Left kidney (tissue), 8 donors: Measurements from ENCODE around the gene CA11. TPM values are rescaled to one million over a fixed set of nuclear protein-coding genes. Genes with fewer than 3 reads are reported as not detected.
"Not testable (repeated sequence)": the region's sequence is repeated elsewhere in the genome, so short reads cannot be mapped to it uniquely, and the experiment has no call there.

Source experiments
- DNase-seq: peaks from one replicate; pipeline ENCODE4 v3.0.0-alpha.2; 2013
- long read RNA-seq, 8 donors: transcript quantifications; one replicate each; lab custom pipeline, GENCODE V29; 2026
- polyA plus RNA-seq: library from polyadenylated mRNA; unstranded; fragments of 120-200 nt; gene quantifications from one replicate; pipeline ENCODE4 v1.2.1, GENCODE V29; 2013; ENCODE audit not compliant: insufficient read length

The CA11 gene
- polyA plus RNA-seq, result 21.1 TPM
- long read RNA-seq, donor 1, transcript CA11-202 (2 exons, 275 nt), result major isoform, 5 of 9 reads
- long read RNA-seq, donor 1, partial matches to known transcripts, result 0 of 9 reads
- long read RNA-seq, donor 1, other reads (novel, unspliced or antisense), result 0 of 9 reads
- long read RNA-seq, donor 2, transcript CA11-202 (2 exons, 275 nt), result major isoform, 5 of 10 reads
- long read RNA-seq, donor 2, partial matches to known transcripts, result 0 of 10 reads
- long read RNA-seq, donor 2, other reads (novel, unspliced or antisense), result 0 of 10 reads
- long read RNA-seq, donor 3, partial matches to known transcripts, result 0 of 5 reads
- long read RNA-seq, donor 3, other reads (novel, unspliced or antisense), result 0 of 5 reads
- long read RNA-seq, donor 4, partial matches to known transcripts, result 0 of 2 reads
- long read RNA-seq, donor 4, other reads (novel, unspliced or antisense), result 0 of 2 reads
- long read RNA-seq, donor 5, transcript CA11-202 (2 exons, 275 nt), result minor isoform, 6 of 30 reads
- long read RNA-seq, donor 5, transcript CA11-201 (9 exons, 1,844 nt), result major isoform, 16 of 30 reads
- long read RNA-seq, donor 5, partial matches to known transcripts, result 7 of 30 reads
- long read RNA-seq, donor 5, other reads (novel, unspliced or antisense), result 0 of 30 reads
- long read RNA-seq, donor 6, transcript CA11-202 (2 exons, 275 nt), result major isoform, 6 of 11 reads
- long read RNA-seq, donor 6, partial matches to known transcripts, result 0 of 11 reads
- long read RNA-seq, donor 6, other reads (novel, unspliced or antisense), result 0 of 11 reads
- long read RNA-seq, donor 7, partial matches to known transcripts, result 0 of 11 reads
- long read RNA-seq, donor 7, other reads (novel, unspliced or antisense), result 0 of 11 reads
- long read RNA-seq, donor 8, partial matches to known transcripts, result 0 of 5 reads
- long read RNA-seq, donor 8, other reads (novel, unspliced or antisense), result 0 of 5 reads

DNA sequence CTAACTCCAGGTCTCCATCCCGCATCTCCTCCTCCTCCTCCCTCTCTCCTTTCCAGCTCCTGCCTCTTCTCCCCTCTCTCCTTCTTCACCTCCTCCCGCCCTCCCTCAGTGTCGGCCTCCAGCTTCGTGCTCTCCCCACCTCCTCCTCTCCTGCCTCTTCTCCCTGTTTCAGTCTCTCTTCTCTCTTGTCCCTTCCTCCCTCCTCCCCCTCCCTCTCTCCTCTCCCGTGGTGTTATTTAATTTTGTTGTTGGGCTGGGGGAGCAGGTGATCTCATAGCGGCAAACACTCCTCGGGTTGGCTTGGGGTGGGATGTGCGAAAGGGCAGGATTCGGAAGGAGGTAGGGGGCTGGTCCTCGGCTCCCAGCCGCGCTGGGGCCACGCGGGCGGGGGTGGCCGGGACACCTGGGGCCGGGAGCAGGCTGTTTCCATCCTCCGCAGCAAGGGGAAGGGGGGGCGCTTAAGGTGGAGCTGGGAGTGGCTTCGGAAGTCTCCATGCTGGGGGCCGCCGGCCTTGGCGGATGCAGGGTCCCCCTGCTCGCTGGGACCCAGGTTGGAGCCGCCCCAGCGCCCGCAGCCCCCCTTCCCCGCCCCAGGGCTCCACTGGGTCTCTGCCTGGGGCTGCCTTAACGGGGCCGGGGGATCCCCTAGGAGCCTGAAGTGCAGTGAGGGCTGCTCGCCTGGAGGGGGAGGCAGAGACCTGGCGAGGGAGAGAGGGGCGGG is at the start of gene CA11:
CA11 (minus strand) TSS at position 187 of the 721 bp plus-strand sequence. CDS start 555 bp downstream, outside the sequence.
- peak; percentile 91 for DNase-seq

DNA sequence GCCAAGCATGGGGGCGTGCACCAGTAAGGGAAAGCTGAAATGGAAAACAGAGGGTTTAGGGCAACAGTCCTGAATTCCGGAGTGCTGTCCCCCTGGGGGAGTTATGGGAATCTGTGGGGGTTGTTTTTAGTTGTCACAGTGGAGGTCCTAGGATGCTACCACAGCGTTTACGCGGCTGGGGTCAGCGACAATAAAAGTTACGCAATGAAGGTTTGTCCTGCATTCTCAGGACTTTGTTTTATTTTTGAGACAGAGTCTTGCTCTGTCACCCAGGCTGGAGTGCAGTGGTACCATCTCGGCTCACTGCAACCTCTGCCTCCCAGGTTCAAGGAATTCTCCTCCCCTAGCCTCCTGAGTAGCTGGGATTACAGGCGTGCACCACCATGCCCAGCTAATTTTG is 47.6 kb upstream of the CA11 start:
- DNase-seq, result not testable (repeated sequence)

DNA sequence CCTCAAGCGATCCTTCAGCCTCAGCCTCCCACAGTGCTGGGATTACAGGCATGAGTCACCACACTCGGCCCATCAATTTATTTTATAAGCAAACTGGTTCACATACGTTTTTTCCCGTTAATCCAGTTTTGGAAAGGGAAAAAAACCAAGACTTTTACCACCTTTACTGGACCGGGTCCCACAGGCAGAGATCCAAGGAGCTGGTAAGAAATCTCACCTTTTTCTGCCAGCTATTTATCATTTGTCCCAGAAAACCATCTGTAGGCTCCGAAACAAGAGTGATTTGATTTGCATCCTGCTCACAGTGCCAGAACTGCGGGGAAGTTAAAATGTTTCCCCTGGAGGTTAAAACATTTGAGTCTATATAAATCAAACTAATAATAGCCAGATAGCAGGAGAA is 43.5 kb upstream of the CA11 start:
- no peak for DNase-seq

DNA sequence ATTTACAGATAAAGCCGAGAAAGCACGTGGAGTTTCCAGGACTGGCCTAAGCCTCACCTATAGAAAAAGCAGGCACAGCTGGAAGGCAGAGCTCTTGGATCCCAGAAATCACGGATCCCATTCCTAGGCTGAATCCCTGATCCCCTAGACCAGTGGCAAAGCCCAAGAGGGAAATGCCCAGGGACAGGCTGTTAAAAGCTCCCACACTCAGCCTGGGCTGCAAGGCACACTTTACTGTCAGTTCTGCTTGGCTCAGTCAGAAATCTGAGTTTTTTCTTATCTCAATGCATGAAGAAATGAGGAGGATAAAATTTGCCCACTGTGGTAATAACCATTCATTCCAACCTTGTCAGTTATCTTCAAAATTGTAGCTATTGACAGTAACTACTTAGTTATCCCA is 41.8 kb upstream of the CA11 start:
- DNase-seq, result no peak

DNA sequence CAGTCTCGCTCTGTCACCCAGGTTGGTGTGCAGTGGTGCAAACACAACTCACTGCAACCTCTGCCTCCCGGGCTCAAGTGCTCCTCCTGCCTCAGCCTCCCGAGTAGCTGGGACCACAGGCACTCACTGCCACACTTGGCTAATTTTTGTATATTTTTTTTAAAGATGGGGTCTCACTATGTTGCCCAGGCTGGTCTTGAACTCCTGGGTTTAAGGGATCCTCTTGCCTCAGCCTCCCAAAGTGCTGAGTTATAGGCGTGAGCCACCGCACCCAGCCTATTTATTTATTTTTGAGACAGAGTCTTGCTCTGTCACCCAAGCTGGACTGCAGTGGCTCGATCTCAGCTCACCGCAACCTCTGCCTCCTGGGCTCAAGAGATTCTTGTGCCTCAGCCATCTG is 40.6 kb upstream of the CA11 start:
- not testable (repeated sequence) for DNase-seq

DNA sequence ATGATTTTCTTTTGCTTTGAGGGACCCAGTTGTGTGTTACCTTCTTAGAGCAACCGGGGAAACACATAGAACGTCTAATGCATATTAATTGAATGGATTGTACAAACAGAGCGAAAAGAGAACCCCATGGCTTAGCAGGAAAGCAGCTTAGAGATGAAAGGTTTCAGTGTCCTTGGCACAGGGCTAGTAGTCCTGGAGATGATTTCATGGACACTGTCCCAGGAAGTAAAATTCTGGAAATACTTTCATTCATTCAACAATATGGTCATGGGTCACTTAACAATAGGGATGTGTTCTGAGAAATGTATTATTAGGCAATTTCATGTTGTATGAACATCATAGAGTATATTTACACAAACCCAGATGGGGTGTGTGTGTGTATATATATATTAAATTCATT is 40.1 kb upstream of the CA11 start:
- no peak for DNase-seq

DNA sequence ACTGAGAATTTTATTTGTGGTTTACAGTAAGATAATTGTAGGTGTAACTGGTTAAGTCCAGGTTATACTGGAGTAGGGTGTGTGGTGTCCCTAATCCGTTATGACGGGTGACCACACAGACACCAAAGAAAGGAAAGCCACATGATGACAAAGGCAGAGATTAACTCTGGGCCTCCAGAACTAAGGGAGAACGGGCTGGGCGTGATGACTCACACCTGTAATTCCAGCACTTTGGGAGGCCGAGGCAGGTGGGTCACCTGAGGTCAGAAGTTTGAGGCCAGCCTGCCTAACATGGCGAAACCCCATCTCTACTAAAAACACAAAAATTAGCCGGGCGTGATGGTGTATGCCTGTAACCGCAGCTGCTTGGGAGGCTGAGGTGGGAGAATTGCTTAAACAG is 39.6 kb upstream of the CA11 start:
- no peak for DNase-seq

DNA sequence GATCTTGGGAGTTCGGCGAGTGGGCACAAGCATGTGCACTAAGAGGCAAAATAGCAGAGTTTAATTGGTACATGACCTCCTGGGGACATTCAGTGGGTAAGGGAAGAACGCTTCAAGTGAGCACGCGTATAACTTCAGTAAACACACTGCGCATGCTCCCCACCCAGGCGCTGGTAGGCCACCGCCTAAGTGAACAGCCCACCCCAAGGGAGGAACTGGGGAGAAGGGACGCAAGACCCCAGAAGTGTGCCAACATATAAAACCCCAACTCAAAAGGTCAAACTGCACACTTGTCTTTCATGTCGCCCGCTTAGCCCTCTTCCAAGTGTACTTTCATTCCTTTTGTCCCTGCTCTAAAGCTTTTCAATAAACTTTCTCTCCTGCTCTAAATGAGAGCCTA is 37.4 kb upstream of the CA11 start:
- DNase-seq, result no peak

DNA sequence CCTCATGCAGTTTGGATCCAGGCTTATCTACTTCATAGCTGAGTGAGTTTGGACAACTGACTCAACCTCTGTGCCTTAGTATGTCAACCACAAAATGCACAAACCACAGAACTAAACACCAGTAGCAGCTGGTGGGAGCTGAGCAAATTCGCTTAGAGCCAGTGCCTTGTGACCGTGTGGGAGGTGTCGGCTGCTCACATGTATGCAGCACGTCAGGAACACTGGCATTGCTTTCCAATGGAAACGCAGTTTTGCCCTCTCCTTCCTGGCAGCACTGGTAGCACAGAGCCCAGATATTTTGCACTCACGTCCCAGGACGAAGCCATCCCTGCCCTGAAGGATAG is 35.1 kb upstream of the CA11 start:
- DNase-seq, result no peak

DNA sequence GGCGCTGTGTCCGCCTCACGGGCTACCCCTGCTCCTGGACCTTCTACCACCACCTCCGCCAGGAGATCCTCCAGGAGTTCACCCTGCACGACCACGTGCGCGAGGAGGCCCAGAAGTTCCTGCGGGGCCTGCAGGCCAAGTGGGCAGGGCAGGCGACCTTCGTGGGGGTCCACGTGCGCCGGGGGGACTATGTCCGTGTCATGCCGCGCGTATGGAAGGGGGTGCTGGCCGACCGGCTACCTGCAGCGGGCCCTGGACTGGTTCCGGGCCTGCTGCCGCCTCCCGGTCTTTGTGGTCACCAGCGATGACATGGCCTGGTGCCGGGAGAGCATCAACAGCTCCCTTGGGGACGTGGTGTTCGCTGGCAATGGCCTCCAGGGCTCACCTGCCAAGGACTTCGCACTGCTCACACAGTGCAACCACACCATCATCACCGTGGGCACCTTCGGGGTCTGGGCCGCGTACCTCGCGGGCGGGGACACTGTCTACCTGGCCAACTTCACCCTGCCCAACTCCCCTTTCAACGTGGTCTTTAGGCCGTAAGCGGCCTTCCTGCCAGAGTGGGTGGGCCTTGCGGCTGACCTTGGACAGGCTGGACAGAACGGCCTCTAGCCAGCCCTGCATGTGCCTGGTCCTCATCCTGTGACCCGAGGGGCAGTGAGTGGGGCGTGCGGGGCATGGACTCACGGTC is 34.6 kb upstream of the CA11 start:
- DNase-seq, result no peak

DNA sequence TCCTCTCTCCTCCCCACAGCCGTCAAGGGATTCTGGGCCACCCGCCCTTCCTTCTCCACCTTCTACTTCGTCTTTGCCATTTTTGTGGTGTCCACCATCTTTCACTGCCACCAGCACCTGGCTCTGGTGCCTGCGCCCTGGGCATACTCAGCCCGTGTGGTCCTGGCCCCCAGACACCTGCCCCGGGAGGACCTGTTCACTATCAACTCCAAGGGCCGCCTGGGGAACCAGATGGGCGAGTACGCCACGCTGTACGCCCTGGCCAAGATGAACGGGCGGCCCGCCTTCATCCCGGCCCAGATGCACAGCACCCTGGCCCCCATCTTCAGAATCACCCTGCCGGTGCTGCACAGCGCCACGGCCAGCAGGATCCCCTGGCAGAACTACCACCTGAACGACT is 34.0 kb upstream of the CA11 start:
- DNase-seq, result not testable (repeated sequence)

DNA sequence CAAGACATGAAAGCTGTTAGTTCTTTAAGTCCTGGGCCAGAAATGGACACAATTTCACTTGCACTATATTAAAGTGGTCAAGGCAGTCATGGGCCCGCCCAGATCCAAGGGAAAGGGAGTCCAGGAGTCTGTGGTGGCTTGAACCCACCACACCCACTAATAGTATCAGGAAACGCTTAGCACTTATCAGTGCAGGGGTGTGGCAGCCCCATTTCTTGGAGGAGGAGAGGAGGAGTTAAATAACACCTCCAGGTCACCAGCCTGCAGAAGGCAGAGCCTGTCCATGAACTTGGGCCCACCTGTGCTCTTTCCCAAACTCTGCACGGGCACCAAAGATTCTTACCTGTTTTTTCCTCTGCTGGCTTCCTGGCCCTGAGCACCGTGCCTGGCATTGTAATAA is 32.2 kb upstream of the CA11 start:
- no peak for DNase-seq

DNA sequence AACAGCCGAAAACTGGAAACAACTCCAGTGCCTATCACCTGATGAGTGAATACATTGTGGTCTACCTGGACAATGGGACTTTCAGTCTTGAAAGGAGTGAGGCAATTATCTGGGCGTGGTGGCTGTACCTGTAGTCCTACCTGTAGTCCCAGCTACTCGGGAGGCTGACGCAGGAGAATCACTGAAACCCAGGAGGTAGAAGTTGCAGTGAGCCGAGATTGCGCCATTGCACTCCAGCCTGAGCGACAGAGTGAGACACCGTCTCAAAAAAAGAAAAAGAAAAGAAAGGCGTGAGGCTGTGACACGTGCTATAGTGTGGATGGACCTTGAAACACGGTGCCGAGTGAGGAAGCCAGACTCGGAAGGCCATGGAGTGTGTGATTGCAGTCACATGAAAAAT is 30.9 kb upstream of the CA11 start:
- no peak for DNase-seq

DNA sequence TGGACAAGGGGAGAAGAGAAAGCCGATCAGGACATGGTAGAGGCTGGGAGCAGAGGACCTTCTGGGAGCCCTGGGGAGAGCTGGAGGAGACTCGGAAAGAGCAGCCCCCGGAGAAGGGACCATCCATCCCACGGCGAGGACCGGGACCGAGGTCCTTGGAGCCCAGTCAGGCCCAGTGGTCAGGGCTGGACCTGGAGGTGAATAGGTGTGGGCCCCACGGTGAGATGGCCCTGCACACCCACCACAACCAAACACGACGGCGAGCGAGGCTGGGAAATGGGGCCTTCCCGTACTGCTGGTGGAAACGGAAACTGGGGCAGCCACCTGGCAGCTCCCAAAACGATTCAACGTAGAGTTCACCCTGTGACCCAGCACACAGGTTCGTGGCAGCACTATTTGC is 30.5 kb upstream of the CA11 start:
- no peak for DNase-seq

DNA sequence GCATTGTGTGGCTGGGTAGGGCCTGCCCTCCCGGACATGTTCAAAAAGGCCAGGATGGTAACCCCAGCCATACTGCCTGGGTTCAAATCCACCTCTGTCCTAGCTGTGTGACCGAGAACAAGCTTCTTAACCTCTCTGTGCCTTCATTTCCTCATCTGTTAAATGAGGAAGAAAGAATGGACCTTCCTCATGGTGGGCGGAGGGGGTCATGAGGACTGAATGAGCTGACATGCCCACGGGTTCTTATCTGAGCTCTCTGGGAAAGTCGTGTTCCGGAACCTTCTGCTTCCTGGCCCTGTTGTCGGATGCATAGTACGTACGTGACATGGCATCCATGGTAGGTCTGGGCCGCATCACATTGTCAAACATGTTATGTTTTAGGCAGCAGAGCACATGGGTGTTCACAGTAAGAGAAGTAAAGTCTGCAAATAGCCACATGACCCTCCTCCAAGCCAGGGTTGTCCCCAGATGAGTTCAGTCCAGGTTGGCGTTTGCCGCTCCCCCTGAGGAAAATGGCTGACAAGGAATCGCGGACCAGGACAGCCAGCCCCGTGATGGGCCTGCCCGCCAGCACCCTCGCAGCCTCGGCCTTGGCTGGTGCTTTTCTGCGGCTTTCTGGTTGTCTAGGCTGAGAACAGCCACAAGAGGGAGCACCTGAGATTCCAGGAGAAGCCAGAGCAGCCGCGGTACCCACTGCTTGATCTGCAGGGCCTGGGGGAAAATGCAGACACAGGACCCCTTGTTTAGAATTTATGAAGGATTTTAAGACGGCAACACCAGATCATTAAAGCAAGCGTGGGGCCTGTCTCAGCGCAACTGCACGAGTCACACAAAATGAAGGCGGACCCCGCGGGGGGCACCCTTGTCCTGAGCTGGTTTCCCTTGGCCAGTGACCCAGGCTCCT is 29.2 kb upstream of the CA11 start:
- DNase-seq, result peak; percentile 89

DNA sequence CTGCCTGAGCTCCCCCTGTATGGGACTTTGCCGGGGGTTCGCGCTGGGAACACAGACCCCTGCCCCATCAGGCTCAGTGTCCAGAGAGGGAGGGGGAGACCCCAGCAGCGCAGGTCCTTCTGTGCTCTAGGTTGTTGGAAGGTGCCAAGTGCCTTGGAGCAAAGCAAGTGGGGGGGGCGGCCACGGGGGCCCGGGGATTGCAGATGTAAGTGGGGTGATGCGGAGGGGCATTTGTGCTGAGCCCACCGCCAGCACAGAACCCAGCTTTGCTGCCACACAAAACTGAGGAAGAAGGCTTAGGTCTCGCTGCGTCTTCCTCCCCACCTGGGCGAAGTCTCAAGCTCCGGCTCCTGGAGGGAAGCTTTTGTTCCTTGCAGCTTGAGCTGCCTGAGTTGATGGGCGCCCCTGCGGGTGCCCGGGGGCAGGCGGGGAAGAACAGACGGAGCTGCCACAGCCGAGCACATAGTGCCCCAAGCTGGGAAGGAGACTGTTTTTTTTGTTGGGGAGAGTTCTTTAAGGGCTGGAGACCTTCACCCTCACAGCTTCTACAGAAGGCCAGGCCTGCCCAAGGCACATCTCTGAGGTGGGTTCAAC is 28.3 kb upstream of the CA11 start:
- DNase-seq, result no peak

DNA sequence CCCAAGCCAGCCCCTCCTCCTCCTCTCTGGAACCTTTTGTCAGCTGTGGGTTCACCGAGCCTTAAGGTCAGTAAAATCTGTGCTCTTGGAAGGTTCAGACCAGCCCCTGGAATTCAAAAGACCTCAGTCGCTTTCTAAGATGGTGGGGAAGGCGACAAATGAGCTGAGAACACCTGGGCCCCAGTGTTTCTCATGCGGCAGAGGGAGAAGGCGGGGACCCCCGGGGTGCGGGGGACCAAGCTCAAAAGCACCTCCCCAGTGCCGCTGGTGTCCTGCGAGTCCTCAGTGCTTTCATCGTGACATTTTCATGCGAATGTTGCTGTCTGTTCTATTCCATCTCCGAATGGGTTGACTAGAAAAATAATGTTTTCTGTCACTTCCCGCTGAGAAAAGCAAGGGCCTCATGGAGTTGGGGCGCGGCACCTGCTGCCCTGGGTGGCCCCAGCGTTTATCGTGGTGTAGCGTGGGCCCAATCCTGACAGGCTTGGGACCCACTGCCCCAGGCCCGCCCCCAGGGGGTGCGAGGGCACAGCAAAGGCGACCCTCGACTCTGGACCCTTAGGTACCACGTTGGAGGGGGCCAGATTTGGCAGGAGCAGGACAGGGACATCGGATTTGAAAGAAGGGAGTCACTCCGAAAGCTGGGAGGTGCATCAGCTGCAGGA is 27.6 kb upstream of the CA11 start:
- no peak for DNase-seq

DNA sequence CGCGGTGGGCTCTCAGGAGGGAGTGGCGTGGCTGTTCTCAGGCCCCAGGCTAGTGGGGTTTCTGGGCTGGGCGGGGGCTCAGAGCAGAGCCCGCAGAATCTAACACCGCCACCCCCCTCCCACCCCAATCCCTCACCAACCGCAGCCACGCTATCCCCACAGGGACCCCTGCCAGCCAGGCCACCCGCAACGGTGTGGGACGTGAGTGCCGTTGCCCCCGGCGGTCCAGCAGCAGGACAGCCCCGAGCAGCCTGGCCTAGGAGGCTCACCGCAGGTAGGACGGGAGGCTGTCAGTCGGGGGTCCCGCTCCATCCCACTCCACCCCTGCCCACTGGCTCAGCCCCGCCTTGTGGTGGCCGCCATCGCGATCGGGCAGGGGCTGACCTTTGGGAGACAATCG is 27.0 kb upstream of the CA11 start, which contains the start of gene NTN5:
NTN5 (minus strand) TSS at position 24 of the 400 bp plus-strand sequence. CDS start 2,031 bp downstream, outside the sequence.
- no peak for DNase-seq

DNA sequence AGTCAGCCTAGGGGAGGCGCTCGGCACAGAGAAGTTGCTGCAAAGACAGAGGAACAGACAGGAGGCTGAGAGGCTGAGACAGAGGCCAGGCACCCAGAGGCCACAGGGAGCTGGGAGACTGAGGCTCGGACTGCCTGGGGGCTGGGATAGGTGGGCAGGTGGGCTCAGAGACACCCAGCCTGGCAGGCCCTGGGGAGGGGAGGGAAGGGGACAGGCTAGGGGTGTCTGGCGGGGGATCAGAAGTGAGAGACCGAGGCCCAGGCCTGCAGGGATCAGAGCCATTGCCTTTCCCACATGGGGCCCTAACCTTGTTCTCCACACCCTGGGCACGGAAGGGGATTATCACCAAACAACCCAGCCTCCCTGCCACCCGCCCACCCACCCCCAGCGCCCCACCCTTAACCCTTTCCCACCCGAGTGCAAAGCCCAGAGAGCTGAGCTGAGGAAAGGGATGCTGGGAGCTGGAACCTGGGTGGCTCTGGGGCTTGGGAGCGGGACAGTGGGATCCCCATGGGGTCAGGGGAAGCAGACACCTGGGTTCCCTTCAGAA is 25.5 kb upstream of the CA11 start:
- DNase-seq, result no peak
